IMR-90 (cell line): ENCODE measurements around the gene PIK3C3. TPM values are rescaled to one million over a fixed set of nuclear protein-coding genes. Genes with fewer than 3 reads are reported as not detected.

Experiments
- ATAC-seq: fragments of 200-7000 bp; cut with Tn5 transposase; 2 replicates; pipeline ENCODE4 v1.9.1; 2020; ENCODE audit warnings: low read depth, mild to moderate bottlenecking, moderate library complexity
- BruUV-seq: library from RNA; stranded (reverse); fragments of 400-500 nt; replicated peaks from 2 replicates; lab custom pipeline; 2021; lab: Mats Ljungman, UMichigan
- CTCF ChIA-PET: fragments of 300-600 bp; formaldehyde crosslinking; extraction: SDS; loops from one replicate; lab custom pipeline; 2021; ENCODE audit warnings: antibody characterized with exemption; lab: Yijun Ruan, JAX
- POLR2A ChIA-PET: fragments of 300-600 bp; sonication (Branson Sonifier 250); formaldehyde crosslinking; loops from one replicate; lab custom pipeline; 2022; ENCODE audit warnings: antibody characterized with exemption; ENCODE audit not compliant: unreplicated experiment; lab: Charles Lee
- DNase-seq: peaks from one replicate; pipeline ENCODE4 v3.0.0; 2013
- H2AFZ ChIP-seq: replicated peaks from 2 replicates; pipeline ENCODE3; 2013; ENCODE audit warnings: low read length, mild to moderate bottlenecking; ENCODE audit not compliant: poor library complexity
- H2AK5ac ChIP-seq: 2 replicates; pipeline ENCODE4 v1.6.1; 2013; ENCODE audit warnings: low read depth, low read length, inconsistent platforms
- H2AK9ac ChIP-seq: replicated peaks from 2 replicates; pipeline ENCODE3; 2013; ENCODE audit warnings: mild to moderate bottlenecking, low read depth, low read length, moderate library complexity; ENCODE audit not compliant: poor library complexity
- H2BK120ac ChIP-seq: 2 replicates; pipeline ENCODE4 v1.6.1; 2013; ENCODE audit warnings: low read depth, low read length, inconsistent platforms
- H2BK15ac ChIP-seq: 3 replicates; pipeline ENCODE4 v1.6.1; 2013; ENCODE audit warnings: low read depth, low read length, inconsistent platforms
- H2BK20ac ChIP-seq: 2 replicates; pipeline ENCODE4 v1.6.1; 2013; ENCODE audit warnings: low read depth, mild to moderate bottlenecking, inconsistent platforms, low read length, moderate library complexity
- H2BK5ac ChIP-seq: 2 replicates; pipeline ENCODE4 v1.6.1; 2013; ENCODE audit warnings: mild to moderate bottlenecking, low read depth, low read length, inconsistent platforms; ENCODE audit not compliant: poor library complexity, severe bottlenecking
- H3K14ac ChIP-seq: replicated peaks from 2 replicates; pipeline ENCODE4 v1.6.1; 2013; ENCODE audit warnings: low read depth, low read length, inconsistent platforms
- H3K18ac ChIP-seq: 2 replicates; pipeline ENCODE4 v1.6.1; 2013; ENCODE audit warnings: low read depth, low read length, control low read depth
- H3K23ac ChIP-seq: 2 replicates; pipeline ENCODE4 v1.6.1; 2013; ENCODE audit warnings: low read depth, low read length, inconsistent platforms
- H3K27ac ChIP-seq: 2 replicates; pipeline ENCODE4 v1.5.1; 2013; ENCODE audit warnings: mild to moderate bottlenecking, control low read depth, low read length; ENCODE audit not compliant: insufficient read depth
- H3K27me3 ChIP-seq: 2 replicates; pipeline ENCODE4 v1.6.1; 2013; ENCODE audit warnings: low read length; ENCODE audit not compliant: control insufficient read depth, insufficient read depth
- H3K36me3 ChIP-seq: 2 replicates; pipeline ENCODE4 v1.6.1; 2013; ENCODE audit warnings: low read length, mixed read lengths; ENCODE audit not compliant: control insufficient read depth, insufficient read depth
- H3K4ac ChIP-seq: 2 replicates; pipeline ENCODE4 v1.6.1; 2013; ENCODE audit warnings: low read depth, low read length, inconsistent platforms
- H3K4me1 ChIP-seq: 2 replicates; pipeline ENCODE4 v1.6.1; 2013; ENCODE audit warnings: low read length, mixed read lengths; ENCODE audit not compliant: control insufficient read depth, insufficient read depth
- H3K4me2 ChIP-seq: 2 replicates; pipeline ENCODE4 v1.6.1; 2013; ENCODE audit warnings: low read depth, mild to moderate bottlenecking, control low read depth, low read length, moderate library complexity
- H3K4me3 ChIP-seq: 2 replicates; pipeline ENCODE4 v1.5.1; 2013; ENCODE audit warnings: low read depth, mild to moderate bottlenecking, control low read depth, low read length, moderate library complexity; ENCODE audit not compliant: insufficient read depth
- H3K56ac ChIP-seq: 2 replicates; pipeline ENCODE4 v1.6.1; 2013; ENCODE audit warnings: low read length, inconsistent platforms; ENCODE audit not compliant: insufficient read depth; ENCODE audit errors: extremely low read depth
- H3K79me1 ChIP-seq, 2 experiments: 2 replicates each; pipeline ENCODE4 v1.6.1; 2013; ENCODE audit warnings: low read length in 2 of 2, inconsistent platforms in 1 of 2, low read depth in 1 of 2
- H3K9ac ChIP-seq: 2 replicates; pipeline ENCODE4 v1.6.1; 2013; ENCODE audit warnings: low read depth, low read length, control low read depth
- H3K9me1 ChIP-seq: 2 replicates; pipeline ENCODE4 v1.6.1; 2013; ENCODE audit warnings: low read length, inconsistent platforms; ENCODE audit not compliant: insufficient read depth
- H3K9me3 ChIP-seq: 2 replicates; pipeline ENCODE4 v1.6.1; 2013; ENCODE audit warnings: low read length; ENCODE audit not compliant: control insufficient read depth, insufficient read depth
- H4K20me1 ChIP-seq: 2 replicates; pipeline ENCODE4 v1.6.1; 2013; ENCODE audit warnings: low read length, inconsistent platforms; ENCODE audit not compliant: insufficient read depth
- H4K5ac ChIP-seq: 2 replicates; pipeline ENCODE4 v1.6.1; 2013; ENCODE audit warnings: mild to moderate bottlenecking, low read depth, low read length, control low read depth
- H4K8ac ChIP-seq, 2 experiments: 2 replicates each; pipeline ENCODE4 v1.6.1; 2013; ENCODE audit warnings: low read depth in 2 of 2, low read length in 2 of 2, control low read depth in 1 of 2, inconsistent platforms in 1 of 2
- H4K91ac ChIP-seq: 2 replicates; pipeline ENCODE4 v1.6.1; 2013; ENCODE audit warnings: low read depth, low read length, inconsistent platforms; ENCODE audit not compliant: insufficient read depth
- BHLHE40 ChIP-seq: fragments of 150-350 bp; IDR thresholded peaks from 2 replicates; pipeline ENCODE4 v1.6.1; 2016; ENCODE audit warnings: mild to moderate bottlenecking, low read depth, low read length
- CEBPB ChIP-seq: IDR thresholded peaks from 2 replicates; pipeline ENCODE4 v1.6.1; 2012; ENCODE audit warnings: low read depth, low read length, improper control_type of control experiment
- CHD1 ChIP-seq: IDR thresholded peaks from 2 replicates; pipeline ENCODE4 v1.6.1; 2012; ENCODE audit warnings: low read depth, low read length, improper control_type of control experiment
- FOS ChIP-seq: fragments of 150-350 bp; IDR thresholded peaks from 2 replicates; pipeline ENCODE4 v1.6.1; 2016; ENCODE audit warnings: low read depth, low read length
- MAFK ChIP-seq: IDR thresholded peaks from 2 replicates; pipeline ENCODE4 v1.6.1; 2012; ENCODE audit warnings: low read depth, low read length, improper control_type of control experiment
- NFE2L2 ChIP-seq: fragments of 150-350 bp; IDR thresholded peaks from 2 replicates; pipeline ENCODE4 v1.6.1; 2016; ENCODE audit warnings: low read depth, mild to moderate bottlenecking, low read length
- POLR2A ChIP-seq: IDR thresholded peaks from 2 replicates; pipeline ENCODE4 v1.6.1; 2012; ENCODE audit warnings: mild to moderate bottlenecking, low read depth, low read length
- RCOR1 ChIP-seq: IDR thresholded peaks from 2 replicates; pipeline ENCODE4 v1.6.1; 2012; ENCODE audit warnings: mild to moderate bottlenecking, low read length, improper control_type of control experiment; ENCODE audit not compliant: insufficient replicate concordance
- WGBS, 2 experiments: methylation state at CpG; one replicate each; pipeline versions ENCODE4 v1.1.5 to v1.1.7; 2013; ENCODE audit warnings: missing lambda C conversion rate in 2 of 2; ENCODE audit not compliant: insufficient read length in 1 of 2; ENCODE audit errors: extremely low coverage in 2 of 2; 5-methylcytosine and 5-hydroxymethylcytosine counted together
- dilution Hi-C: fragments of 300-500 bp; cut with HindIII; formaldehyde crosslinking; loops from one replicate; pipeline ENCODE4 v1.14.3; 2018; ENCODE audit warnings: low sequenced_read_pairs; ENCODE audit not compliant: unreplicated experiment
- in situ Hi-C: fragments of 300-500 bp; cut with MboI; formaldehyde crosslinking; loops from 3 replicates; pipeline ENCODE4 v1.14.3; 2019; ENCODE audit warnings: low sequenced_read_pairs, inconsistent platforms, mixed read lengths
- intact Hi-C: fragments of 100-400 bp; cut with micrococcal nuclease; formaldehyde crosslinking; loops from 2 replicates; pipeline ENCODE4 v1.10.0; 2022
- polyA plus RNA-seq, 3 experiments: library from polyadenylated mRNA; depleted of rRNA; stranded (reverse); fragments of >200 nt; gene quantifications; 2 replicates each; pipeline ENCODE4 v1.2.3, GENCODE V29; 2012; ENCODE audit warnings: low replicate concordance in 1 of 3
- total RNA-seq: library from RNA; depleted of rRNA; stranded (reverse); fragments of >200 nt; gene quantifications from 2 replicates; pipeline ENCODE4 v1.2.3, GENCODE V29; 2012
- TF ChIP-seq, protein P1 (sequence below): conservative IDR thresholded peaks from 2 replicates; pipeline ENCODE4 v1.5.1; 2012; ENCODE audit warnings: mild to moderate bottlenecking, low read depth, low read length, improper control_type of control experiment

The PIK3C3 gene
- total and polyA plus RNA-seq, 2 of the 4 experiments (the other 2 are of a cell fraction) = 41.2 to 57.2 TPM

DNA sequence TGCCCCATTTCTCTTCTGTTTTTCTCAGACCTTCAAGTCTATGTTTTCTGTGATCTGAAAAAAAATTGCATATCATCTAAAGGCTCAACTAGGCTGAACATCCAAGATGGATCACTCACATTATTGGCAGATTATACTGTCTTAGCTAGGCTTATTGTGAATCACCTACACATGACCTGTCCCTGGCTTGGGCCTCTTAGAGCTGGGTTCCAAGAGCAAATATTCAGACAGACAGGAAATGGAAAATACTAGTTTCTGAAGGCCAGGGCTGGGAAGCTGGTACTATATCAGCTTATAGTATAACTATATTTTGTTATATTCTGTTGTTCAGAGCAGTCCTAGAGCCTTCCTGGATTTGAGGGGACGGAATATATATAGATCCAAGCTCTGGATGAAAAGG, 90.3 kb downstream of the PIK3C3 start:
- no peak overlapping the region for H3K4ac ChIP-seq
- ChIA-PET POLR2A (no interaction called here), CTCF (no interaction called here)
- H4K8ac ChIP-seq = no peak overlapping the region
- H3K18ac ChIP-seq = no peak overlapping the region
- ATAC-seq = no peak
- H2BK5ac ChIP-seq = peak overlapping the region; percentile 15
- H3K9ac ChIP-seq = no peak overlapping the region
- no peaks in the 10 kb centered on the region for H3K9me3 ChIP-seq
- dilution Hi-C loops = no loop called here
- intact Hi-C loops = no loop called here
- no CpG with 5 or more reads among the region's 1 CpG for WGBS, 2 experiments
- H3K9me1 ChIP-seq = no peaks in the 10 kb centered on the region
- no peak overlapping the region for H3K4me3 ChIP-seq
- no peak overlapping the region for H3K27ac ChIP-seq
- no peak overlapping the region for H2AFZ ChIP-seq
- H3K79me1 ChIP-seq = peaks cover 4 to 10% of the 10 kb centered on the region in 2 experiments; a peak in 2 of 4 replicates
- H4K5ac ChIP-seq = no peak overlapping the region
- in situ Hi-C loops = no loop called here
- H4K20me1 ChIP-seq = no peaks in the 10 kb centered on the region
- no peak overlapping the region for H2BK20ac ChIP-seq
- H4K91ac ChIP-seq = no peak overlapping the region
- TF ChIP-seq BHLHE40 (no peak), FOS (no peak), MAFK (no peak), RCOR1 (no peak), POLR2A (no peak), NFE2L2 (no peak), CHD1 (no peak), CEBPB (no peak)
- TF ChIP-seq, protein P1, sequence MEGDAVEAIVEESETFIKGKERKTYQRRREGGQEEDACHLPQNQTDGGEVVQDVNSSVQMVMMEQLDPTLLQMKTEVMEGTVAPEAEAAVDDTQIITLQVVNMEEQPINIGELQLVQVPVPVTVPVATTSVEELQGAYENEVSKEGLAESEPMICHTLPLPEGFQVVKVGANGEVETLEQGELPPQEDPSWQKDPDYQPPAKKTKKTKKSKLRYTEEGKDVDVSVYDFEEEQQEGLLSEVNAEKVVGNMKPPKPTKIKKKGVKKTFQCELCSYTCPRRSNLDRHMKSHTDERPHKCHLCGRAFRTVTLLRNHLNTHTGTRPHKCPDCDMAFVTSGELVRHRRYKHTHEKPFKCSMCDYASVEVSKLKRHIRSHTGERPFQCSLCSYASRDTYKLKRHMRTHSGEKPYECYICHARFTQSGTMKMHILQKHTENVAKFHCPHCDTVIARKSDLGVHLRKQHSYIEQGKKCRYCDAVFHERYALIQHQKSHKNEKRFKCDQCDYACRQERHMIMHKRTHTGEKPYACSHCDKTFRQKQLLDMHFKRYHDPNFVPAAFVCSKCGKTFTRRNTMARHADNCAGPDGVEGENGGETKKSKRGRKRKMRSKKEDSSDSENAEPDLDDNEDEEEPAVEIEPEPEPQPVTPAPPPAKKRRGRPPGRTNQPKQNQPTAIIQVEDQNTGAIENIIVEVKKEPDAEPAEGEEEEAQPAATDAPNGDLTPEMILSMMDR = no peak
- no peak overlapping the region for H2BK15ac ChIP-seq
- H3K4me1 ChIP-seq = peaks cover 3% of the 10 kb centered on the region; the same call in 1 of the 2 replicates
- BruUV-seq = no TSS peak
- no peak overlapping the region for H3K4me2 ChIP-seq
- H2AK9ac ChIP-seq = no peak overlapping the region
- H3K36me3 ChIP-seq = peaks cover 17% of the 10 kb centered on the region
- no peak overlapping the region for H2AK5ac ChIP-seq
- 0 out of 2 replicates have a peak overlapping the region, but pooled peaks have one; percentile 12 for H3K56ac ChIP-seq
- no peak overlapping the region for H3K14ac ChIP-seq
- H3K27me3 ChIP-seq = no peaks in the 10 kb centered on the region
- peak; percentile 22 for DNase-seq
- H2BK120ac ChIP-seq = no peak overlapping the region
- no peak overlapping the region for H3K23ac ChIP-seq
